ENCODE data around the gene LPAR5.

- no peak for TF ChIP-seq SUZ12 (IDR thresholded peaks at IDR 0.05)
- no peak for TF ChIP-seq FOXA1 (IDR thresholded peaks at IDR 0.05)
- no peak for TF ChIP-seq BHLHE40 (IDR thresholded peaks at IDR 0.05; ENCODE audit: borderline replicate concordance)
- no peak for TF ChIP-seq SP1 (IDR thresholded peaks at IDR 0.05)
These were observed 9.0 kb downstream of the LPAR5 start for GRCh38 chr12:6626654-6627283.

Measured in HEK293T (cell line).